ENCODE data around the gene PDXK. TPM values are rescaled to one million over a fixed set of nuclear protein-coding genes. Genes with fewer than 3 reads are reported as not detected.

PDXK gene
- total RNA-seq, 3 donors from 2014 or later = 113 to 179 (median 161) TPM

DNA sequence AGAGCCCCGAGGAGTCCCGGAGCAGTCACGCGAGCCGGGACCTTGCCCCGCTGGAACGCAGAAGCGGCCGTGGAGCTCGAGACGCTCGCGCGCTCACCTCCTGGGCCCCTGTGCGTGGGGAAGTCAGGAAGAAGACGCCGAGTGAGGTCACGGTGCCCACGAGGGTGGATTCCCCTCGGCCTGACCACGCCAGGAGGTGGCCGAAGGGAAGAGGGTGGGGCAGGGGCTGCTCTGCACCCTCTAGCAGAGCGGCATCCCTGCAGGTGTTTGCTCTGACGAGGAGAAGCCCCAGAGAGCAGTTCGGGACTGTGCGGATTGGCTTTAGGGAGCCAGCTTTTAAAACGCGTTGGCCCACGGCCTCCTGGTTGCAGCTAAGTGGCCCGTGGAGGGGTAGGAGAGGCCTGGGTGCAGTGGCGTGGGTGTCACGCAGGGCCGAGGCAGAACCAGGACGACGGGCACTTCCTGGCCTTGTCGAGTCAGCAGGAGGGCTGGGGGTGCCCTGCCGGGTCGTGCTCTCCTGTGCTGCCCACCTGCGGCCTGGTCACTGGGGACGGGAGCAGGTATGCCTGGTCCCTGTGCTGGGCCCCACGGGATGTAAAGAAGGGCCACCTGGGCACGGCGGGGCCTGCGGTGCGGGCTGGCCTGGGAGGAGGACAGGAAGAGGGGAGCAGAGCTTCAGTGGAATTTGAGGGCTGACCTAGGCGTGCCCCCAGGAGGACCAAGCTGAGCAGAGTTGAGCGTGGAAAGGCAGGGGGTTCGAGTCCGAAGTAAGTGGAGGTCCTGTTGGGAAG lies 1.0 kb downstream of the PDXK start:
- ATAC-seq (peak; percentile 29), DNase-seq (peak; percentile 40 to 71 (median 70))
- no peaks in the 10 kb centered on the region for H3K9me3 ChIP-seq
- H3K4me1 ChIP-seq (ENCODE audit: low read depth) = peaks cover 21% of the 10 kb centered on the region
- H3K36me3 ChIP-seq (ENCODE audit: low read depth) = no peaks in the 10 kb centered on the region
- peak overlapping the region; percentile 91 for H3K4me3 ChIP-seq
- intact Hi-C loops (cut with DNase I, micrococcal nuclease) = no loop called here
- TF ChIP-seq, protein P1, sequence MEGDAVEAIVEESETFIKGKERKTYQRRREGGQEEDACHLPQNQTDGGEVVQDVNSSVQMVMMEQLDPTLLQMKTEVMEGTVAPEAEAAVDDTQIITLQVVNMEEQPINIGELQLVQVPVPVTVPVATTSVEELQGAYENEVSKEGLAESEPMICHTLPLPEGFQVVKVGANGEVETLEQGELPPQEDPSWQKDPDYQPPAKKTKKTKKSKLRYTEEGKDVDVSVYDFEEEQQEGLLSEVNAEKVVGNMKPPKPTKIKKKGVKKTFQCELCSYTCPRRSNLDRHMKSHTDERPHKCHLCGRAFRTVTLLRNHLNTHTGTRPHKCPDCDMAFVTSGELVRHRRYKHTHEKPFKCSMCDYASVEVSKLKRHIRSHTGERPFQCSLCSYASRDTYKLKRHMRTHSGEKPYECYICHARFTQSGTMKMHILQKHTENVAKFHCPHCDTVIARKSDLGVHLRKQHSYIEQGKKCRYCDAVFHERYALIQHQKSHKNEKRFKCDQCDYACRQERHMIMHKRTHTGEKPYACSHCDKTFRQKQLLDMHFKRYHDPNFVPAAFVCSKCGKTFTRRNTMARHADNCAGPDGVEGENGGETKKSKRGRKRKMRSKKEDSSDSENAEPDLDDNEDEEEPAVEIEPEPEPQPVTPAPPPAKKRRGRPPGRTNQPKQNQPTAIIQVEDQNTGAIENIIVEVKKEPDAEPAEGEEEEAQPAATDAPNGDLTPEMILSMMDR (IDR thresholded peaks at IDR 0.05) = no peak

GRCh38 chr21:43720539-43721166 lies 1.7 kb downstream of the PDXK start:
- TF ChIP-seq, protein P1 (IDR thresholded peaks at IDR 0.05) = no peak
- Histone ChIP-seq H3K9me3 (no peaks in the 10 kb centered on the region), H3K36me3 (ENCODE audit: low read depth) (no peaks in the 10 kb centered on the region), H3K4me3 (no peak overlapping the region), H3K4me1 (ENCODE audit: low read depth) (peaks cover 25% of the 10 kb centered on the region)
- no peak for DNase-seq
- intact Hi-C loops (cut with DNase I, micrococcal nuclease) = no loop called here
- ATAC-seq = no peak

DNA sequence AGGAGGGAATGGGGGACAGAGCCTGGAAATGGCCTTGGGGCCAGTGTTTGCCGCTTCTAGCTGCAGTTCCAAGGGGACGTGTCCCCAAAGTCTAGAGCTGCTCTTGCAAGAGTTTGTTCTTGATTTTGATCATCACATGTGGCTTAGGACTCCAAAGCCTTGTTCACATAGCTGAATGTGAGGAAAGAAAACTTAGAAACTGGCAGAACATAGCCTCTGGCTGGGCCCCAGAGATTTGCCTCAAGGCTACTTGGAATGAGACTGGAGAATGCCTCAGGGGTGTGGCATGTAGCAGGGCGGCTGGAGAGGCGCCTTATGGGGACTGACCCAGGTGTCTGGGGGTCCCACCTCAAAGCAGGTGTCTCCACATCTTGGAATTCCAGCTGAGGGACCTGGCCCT lies 2.3 kb downstream of the PDXK start:
- TF ChIP-seq, protein P1 (IDR thresholded peaks at IDR 0.05) = no peak
- intact Hi-C loops (cut with DNase I, micrococcal nuclease) = no loop called here
- H3K9me3 ChIP-seq = no peaks in the 10 kb centered on the region
- no peak overlapping the region for H3K4me3 ChIP-seq
- peaks cover 30% of the 10 kb centered on the region for H3K4me1 ChIP-seq (ENCODE audit: low read depth)
- ATAC-seq (no peak), DNase-seq (no peak)
- H3K36me3 ChIP-seq (ENCODE audit: low read depth) = no peaks in the 10 kb centered on the region

- DNase-seq (no peak), ATAC-seq (no peak)
- Histone ChIP-seq H3K36me3 (ENCODE audit: low read depth) (no peaks in the 10 kb centered on the region), H3K9me3 (no peaks in the 10 kb centered on the region), H3K4me3 (no peak overlapping the region), H3K4me1 (ENCODE audit: low read depth) (peaks cover 34% of the 10 kb centered on the region)
- intact Hi-C loops (cut with DNase I, micrococcal nuclease) = no loop called here
- TF ChIP-seq, protein P1 (IDR thresholded peaks at IDR 0.05) = no peak
These were observed 3.0 kb downstream of the PDXK start for GRCh38 chr21:43721939-43722338.

DNA sequence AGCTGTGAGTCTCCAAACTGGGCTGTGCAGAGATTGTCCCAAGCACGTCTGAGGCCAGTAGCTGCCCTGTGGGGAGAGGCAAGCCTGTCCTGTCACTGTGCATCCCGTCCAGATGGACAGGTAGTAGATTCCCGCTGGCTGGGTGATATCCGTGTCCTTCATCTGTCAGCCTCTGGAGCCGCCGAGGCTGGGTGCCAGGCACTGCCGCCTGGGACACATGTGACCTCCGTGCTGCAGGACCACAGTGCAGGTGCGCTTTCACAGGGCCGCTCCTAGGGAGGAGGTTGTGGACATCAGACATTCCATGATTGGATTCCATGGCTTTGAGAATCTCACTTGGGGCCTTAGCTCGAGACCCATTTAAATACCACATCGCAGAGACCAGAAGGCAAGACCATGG lies 4.7 kb downstream of the PDXK start:
- Histone ChIP-seq H3K4me1 (ENCODE audit: low read depth) (peaks cover 50% of the 10 kb centered on the region), H3K4me3 (no peak overlapping the region), H3K36me3 (ENCODE audit: low read depth) (no peaks in the 10 kb centered on the region), H3K9me3 (no peaks in the 10 kb centered on the region)
- TF ChIP-seq, protein P1 (IDR thresholded peaks at IDR 0.05) = no peak
- DNase-seq (no peak), ATAC-seq (no peak)
- intact Hi-C loops (cut with DNase I, micrococcal nuclease) = no loop called here
